ENCODE measurements around the gene ZIC4. TPM values are rescaled to one million over a fixed set of nuclear protein-coding genes. Genes with fewer than 3 reads are reported as not detected.

ZIC4 gene
- total and polyA plus RNA-seq, 10 of the 15 experiments (the other 5 are each of a cell fraction or from before 2014, with no cell fraction given), result not detected

DNA sequence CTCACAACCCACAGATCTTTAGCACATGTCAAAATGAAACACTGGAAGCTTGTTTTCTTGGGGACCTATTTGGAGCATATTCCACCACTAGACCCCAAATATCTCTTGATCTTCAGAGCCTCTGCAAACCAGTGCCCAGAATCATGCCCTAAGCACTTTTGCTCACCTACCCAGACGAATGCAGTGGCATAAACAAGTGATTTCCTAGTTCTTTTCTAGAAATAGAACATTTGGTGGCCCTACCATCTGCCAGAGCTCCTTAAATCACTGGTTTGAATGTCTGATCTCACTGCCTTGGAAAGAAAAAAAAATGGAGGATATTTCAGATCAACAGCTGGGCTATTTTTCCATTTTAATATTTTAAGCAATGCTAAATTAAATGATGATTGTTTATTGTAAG is 5.3 kb downstream of the ZIC4 start (continued):
- TF ChIP-seq, protein P1, sequence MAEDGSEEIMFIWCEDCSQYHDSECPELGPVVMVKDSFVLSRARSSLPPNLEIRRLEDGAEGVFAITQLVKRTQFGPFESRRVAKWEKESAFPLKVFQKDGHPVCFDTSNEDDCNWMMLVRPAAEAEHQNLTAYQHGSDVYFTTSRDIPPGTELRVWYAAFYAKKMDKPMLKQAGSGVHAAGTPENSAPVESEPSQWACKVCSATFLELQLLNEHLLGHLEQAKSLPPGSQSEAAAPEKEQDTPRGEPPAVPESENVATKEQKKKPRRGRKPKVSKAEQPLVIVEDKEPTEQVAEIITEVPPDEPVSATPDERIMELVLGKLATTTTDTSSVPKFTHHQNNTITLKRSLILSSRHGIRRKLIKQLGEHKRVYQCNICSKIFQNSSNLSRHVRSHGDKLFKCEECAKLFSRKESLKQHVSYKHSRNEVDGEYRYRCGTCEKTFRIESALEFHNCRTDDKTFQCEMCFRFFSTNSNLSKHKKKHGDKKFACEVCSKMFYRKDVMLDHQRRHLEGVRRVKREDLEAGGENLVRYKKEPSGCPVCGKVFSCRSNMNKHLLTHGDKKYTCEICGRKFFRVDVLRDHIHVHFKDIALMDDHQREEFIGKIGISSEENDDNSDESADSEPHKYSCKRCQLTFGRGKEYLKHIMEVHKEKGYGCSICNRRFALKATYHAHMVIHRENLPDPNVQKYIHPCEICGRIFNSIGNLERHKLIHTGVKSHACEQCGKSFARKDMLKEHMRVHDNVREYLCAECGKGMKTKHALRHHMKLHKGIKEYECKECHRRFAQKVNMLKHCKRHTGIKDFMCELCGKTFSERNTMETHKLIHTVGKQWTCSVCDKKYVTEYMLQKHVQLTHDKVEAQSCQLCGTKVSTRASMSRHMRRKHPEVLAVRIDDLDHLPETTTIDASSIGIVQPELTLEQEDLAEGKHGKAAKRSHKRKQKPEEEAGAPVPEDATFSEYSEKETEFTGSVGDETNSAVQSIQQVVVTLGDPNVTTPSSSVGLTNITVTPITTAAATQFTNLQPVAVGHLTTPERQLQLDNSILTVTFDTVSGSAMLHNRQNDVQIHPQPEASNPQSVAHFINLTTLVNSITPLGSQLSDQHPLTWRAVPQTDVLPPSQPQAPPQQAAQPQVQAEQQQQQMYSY (CRISPR knock-in tag; IDR thresholded peaks at IDR 0.05), result no peak
- TF ChIP-seq, protein P2, sequence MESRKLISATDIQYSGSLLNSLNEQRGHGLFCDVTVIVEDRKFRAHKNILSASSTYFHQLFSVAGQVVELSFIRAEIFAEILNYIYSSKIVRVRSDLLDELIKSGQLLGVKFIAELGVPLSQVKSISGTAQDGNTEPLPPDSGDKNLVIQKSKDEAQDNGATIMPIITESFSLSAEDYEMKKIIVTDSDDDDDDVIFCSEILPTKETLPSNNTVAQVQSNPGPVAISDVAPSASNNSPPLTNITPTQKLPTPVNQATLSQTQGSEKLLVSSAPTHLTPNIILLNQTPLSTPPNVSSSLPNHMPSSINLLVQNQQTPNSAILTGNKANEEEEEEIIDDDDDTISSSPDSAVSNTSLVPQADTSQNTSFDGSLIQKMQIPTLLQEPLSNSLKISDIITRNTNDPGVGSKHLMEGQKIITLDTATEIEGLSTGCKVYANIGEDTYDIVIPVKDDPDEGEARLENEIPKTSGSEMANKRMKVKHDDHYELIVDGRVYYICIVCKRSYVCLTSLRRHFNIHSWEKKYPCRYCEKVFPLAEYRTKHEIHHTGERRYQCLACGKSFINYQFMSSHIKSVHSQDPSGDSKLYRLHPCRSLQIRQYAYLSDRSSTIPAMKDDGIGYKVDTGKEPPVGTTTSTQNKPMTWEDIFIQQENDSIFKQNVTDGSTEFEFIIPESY (IDR thresholded peaks at IDR 0.05), result no peak
- TF ChIP-seq IRF3 (IDR thresholded peaks at IDR 0.05) (no peak), MLLT1 (IDR thresholded peaks at IDR 0.05) (no peak)

All from GM12878 (cell line).